Hepatocyte (in vitro differentiated cells): ENCODE measurements around the gene GALNT17. TPM values are rescaled to one million over a fixed set of nuclear protein-coding genes. Genes with fewer than 3 reads are reported as not detected.

Source experiments
- DNase-seq: peaks from one replicate; pipeline ENCODE4 v3.0.0-alpha.2; 2016; ENCODE audit warnings: low spot score
- H2AFZ ChIP-seq: fragments of 200-600 bp; sonication (generic); 2 replicates; pipeline ENCODE4 v1.6.0; 2016; ENCODE audit warnings: antibody characterized with exemption, mild to moderate bottlenecking
- H3K27ac ChIP-seq: fragments of 200-600 bp; sonication (generic); 2 replicates; pipeline ENCODE4 v1.5.1; 2016; ENCODE audit warnings: mild to moderate bottlenecking
- H3K27me3 ChIP-seq: fragments of 200-600 bp; sonication (generic); 2 replicates; pipeline ENCODE4 v1.6.1; 2016
- H3K36me3 ChIP-seq: fragments of 200-600 bp; sonication (generic); replicated peaks from 2 replicates; pipeline ENCODE4 v1.5.1; 2016; ENCODE audit warnings: low read depth; ENCODE audit not compliant: insufficient read depth
- H3K4me1 ChIP-seq: fragments of 200-600 bp; sonication (generic); 2 replicates; pipeline ENCODE4 v1.5.1; 2016; ENCODE audit warnings: mild to moderate bottlenecking, moderate library complexity; ENCODE audit not compliant: insufficient read depth
- H3K4me2 ChIP-seq: fragments of 200-600 bp; sonication (generic); 2 replicates; pipeline ENCODE4 v1.6.0; 2016
- H3K4me3 ChIP-seq: fragments of 200-600 bp; sonication (generic); 2 replicates; pipeline ENCODE4 v1.5.1; 2016; ENCODE audit warnings: mild to moderate bottlenecking
- H3K79me2 ChIP-seq: fragments of 200-600 bp; sonication (generic); 2 replicates; pipeline ENCODE4 v1.6.0; 2017; ENCODE audit warnings: mild to moderate bottlenecking
- H3K9me2 ChIP-seq: fragments of 200-600 bp; sonication (generic); replicated peaks from 2 replicates; pipeline ENCODE4 v1.6.0; 2017; ENCODE audit warnings: mild to moderate bottlenecking; ENCODE audit not compliant: insufficient read depth
- H3K9me3 ChIP-seq: fragments of 200-600 bp; sonication (generic); 2 replicates; pipeline ENCODE4 v1.5.1; 2016; ENCODE audit warnings: low read depth, mild to moderate bottlenecking
- H4K20me1 ChIP-seq: fragments of 200-600 bp; sonication (generic); 2 replicates; pipeline ENCODE4 v1.6.0; 2016; ENCODE audit warnings: mild to moderate bottlenecking; ENCODE audit not compliant: insufficient read depth, poor library complexity, severe bottlenecking
- CTCF ChIP-seq: fragments of 200-600 bp; sonication (generic); IDR thresholded peaks from 2 replicates; pipeline ENCODE4 v1.5.1; 2016; ENCODE audit warnings: antibody characterized with exemption, mild to moderate bottlenecking; ENCODE audit not compliant: poor library complexity
- EZH2 ChIP-seq: fragments of 200-600 bp; sonication (generic); IDR thresholded peaks from 2 replicates; pipeline ENCODE4 v1.6.1; 2016; ENCODE audit warnings: antibody characterized with exemption, mild to moderate bottlenecking, borderline replicate concordance
- EZH2phosphoT487 ChIP-seq: fragments of 200-600 bp; sonication (generic); IDR thresholded peaks from one replicate; pipeline ENCODE4 v1.6.1; 2018; ENCODE audit warnings: antibody characterized with exemption, mild to moderate bottlenecking, low read depth, moderate library complexity; ENCODE audit not compliant: unreplicated experiment, severe bottlenecking
- WGBS: methylation state at CpG from one replicate; pipeline ENCODE4 v1.1.6; 2016; ENCODE audit warnings: low lambda C conversion rate; ENCODE audit errors: missing lambda C conversion rate; 5-methylcytosine and 5-hydroxymethylcytosine counted together
- polyA plus RNA-seq: library from polyadenylated mRNA; unstranded; fragments of >200 nt; fragmentation: Nextera tagmentation; extraction: Ambion mirVana; gene quantifications from 2 replicates; pipeline ENCODE4 v1.2.1, GENCODE V29; 2016
- total RNA-seq: library from RNA; depleted of rRNA; stranded (reverse); fragments of >200 nt; gene quantifications from 2 replicates; pipeline ENCODE4 v1.2.3, GENCODE V29; 2014

Gene GALNT17
- total and polyA plus RNA-seq, 2 experiments from 2014 or later: 4.3 to 8.1 TPM

- DNase-seq: no peak
- no peak overlapping the region for H3K27ac ChIP-seq
- whole genome bisulfite sequencing: 84% methylated on average over 2 of the region's 2 CpGs
- H3K9me2 ChIP-seq: no peaks in the 10 kb centered on the region
- no peaks in the 10 kb centered on the region for H3K27me3 ChIP-seq
- H3K4me3 ChIP-seq: no peak overlapping the region
- H2AFZ ChIP-seq: no peak overlapping the region
- H3K79me2 ChIP-seq: no peaks in the 10 kb centered on the region
- TF ChIP-seq CTCF: no peak
- no peak for TF ChIP-seq EZH2phosphoT487
- TF ChIP-seq EZH2: no peak
- no peak overlapping the region for H3K4me2 ChIP-seq
- no peaks in the 10 kb centered on the region for H3K36me3 ChIP-seq
- H4K20me1 ChIP-seq: no peaks in the 10 kb centered on the region
- H3K9me3 ChIP-seq: no peaks in the 10 kb centered on the region
- H3K4me1 ChIP-seq: no peaks in the 10 kb centered on the region
These were observed 290.2 kb downstream of the GALNT17 start for GRCh38 chr7:71422104-71422503.

DNA sequence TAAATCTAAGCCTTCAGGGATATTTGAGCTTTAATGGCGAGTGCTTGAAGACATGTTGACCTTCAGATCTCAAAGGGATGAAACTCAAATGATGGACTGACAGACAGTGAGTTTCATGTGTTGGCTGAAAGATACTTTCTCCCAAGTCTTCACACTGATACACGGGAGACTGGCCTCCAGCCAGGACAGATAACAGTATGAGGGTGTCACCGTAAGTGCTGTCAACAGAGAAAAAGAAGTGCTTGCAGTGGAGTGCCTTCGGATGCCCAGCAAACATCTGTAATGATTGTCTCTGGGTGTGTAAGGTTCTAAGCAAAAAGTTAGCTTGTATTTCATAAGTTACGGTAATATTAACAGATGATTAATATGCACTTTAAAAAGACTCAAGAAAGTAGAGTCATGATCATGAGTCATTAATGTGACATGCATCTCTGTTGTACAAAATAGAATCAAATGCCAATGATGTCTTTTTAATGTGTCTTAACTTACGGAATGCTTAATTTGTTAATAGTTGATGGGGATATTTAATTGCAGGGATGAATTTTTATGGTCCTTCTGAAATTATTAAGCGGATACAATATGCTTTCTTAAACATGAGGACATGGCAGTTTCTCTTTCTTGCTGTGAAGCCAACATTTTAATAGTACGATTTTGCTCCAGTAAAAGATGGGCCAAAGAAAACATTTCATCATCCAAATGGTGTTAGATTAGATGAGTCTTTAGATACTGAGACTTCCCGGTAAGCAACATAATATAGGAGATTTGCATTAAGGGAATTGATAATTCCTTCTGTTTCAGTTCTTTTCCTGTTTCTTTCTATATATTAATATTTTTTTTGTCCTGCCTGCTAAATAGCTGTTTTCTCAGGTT, 292.5 kb downstream of the GALNT17 start:
- no peak overlapping the region for H2AFZ ChIP-seq
- H3K4me2 ChIP-seq: no peak overlapping the region
- WGBS: 79% methylated on average over 9 of the region's 9 CpGs
- no peaks in the 10 kb centered on the region for H3K9me2 ChIP-seq
- H3K27me3 ChIP-seq: no peaks in the 10 kb centered on the region
- H3K27ac ChIP-seq: no peak overlapping the region
- no peaks in the 10 kb centered on the region for H3K9me3 ChIP-seq
- DNase-seq: no peak
- H4K20me1 ChIP-seq: no peaks in the 10 kb centered on the region
- H3K4me1 ChIP-seq: no peaks in the 10 kb centered on the region
- no peak overlapping the region for H3K4me3 ChIP-seq
- H3K79me2 ChIP-seq: no peaks in the 10 kb centered on the region
- H3K36me3 ChIP-seq: no peaks in the 10 kb centered on the region
- no peak for TF ChIP-seq EZH2
- TF ChIP-seq CTCF: no peak
- TF ChIP-seq EZH2phosphoT487: no peak

DNA sequence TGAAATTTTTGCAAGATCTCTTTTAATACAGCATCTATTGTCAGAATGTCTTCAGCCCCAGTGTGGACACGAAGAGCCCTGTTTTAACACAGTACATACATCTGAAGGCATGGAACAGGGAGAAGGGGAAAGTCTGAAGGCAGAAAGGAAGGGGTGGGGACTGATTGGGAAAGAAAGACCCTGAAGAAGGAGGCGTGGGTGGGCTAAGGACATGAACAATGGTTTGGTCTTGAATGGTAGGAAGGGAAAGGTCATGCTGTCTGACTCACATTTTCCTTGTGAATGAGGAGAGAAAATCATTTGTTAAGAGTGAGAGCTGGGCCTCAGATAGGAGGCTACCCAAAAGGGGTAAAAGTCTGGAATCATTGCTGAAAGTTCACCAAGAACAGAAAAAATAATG, 297.1 kb downstream of the GALNT17 start:
- no peak overlapping the region for H2AFZ ChIP-seq
- no peaks in the 10 kb centered on the region for H3K4me1 ChIP-seq
- H3K79me2 ChIP-seq: no peaks in the 10 kb centered on the region
- H3K4me2 ChIP-seq: no peak overlapping the region
- no peaks in the 10 kb centered on the region for H4K20me1 ChIP-seq
- H3K4me3 ChIP-seq: no peak overlapping the region
- no peak overlapping the region for H3K27ac ChIP-seq
- no peak for DNase-seq
- H3K9me2 ChIP-seq: no peaks in the 10 kb centered on the region
- WGBS: 85% methylated on average over 2 of the region's 2 CpGs
- H3K36me3 ChIP-seq: no peaks in the 10 kb centered on the region
- no peak for TF ChIP-seq EZH2
- TF ChIP-seq EZH2phosphoT487: no peak
- no peak for TF ChIP-seq CTCF
- no peaks in the 10 kb centered on the region for H3K9me3 ChIP-seq
- no peaks in the 10 kb centered on the region for H3K27me3 ChIP-seq
